GM23248 (cell line): ENCODE measurements around the gene RETSAT. TPM values are rescaled to one million over a fixed set of nuclear protein-coding genes. Genes with fewer than 3 reads are reported as not detected.

ENCODE experiments used
- DNase-seq: peaks from one replicate; pipeline ENCODE4 v3.0.0-alpha.2; 2015
- H2AFZ ChIP-seq: fragments of 200-600 bp; sonication (generic); 2 replicates; pipeline ENCODE4 v1.6.1; 2016; ENCODE audit warnings: antibody characterized with exemption
- H3F3A ChIP-seq: fragments of 200-600 bp; sonication (generic); 2 replicates; pipeline ENCODE4 v1.6.1; 2016; ENCODE audit warnings: mild to moderate bottlenecking, antibody characterized with exemption, mixed run types; ENCODE audit not compliant: insufficient read depth
- H3K27ac ChIP-seq: fragments of 200-600 bp; sonication (generic); 2 replicates; pipeline ENCODE4 v1.5.1; 2016; ENCODE audit warnings: mild to moderate bottlenecking
- H3K27me3 ChIP-seq: fragments of 200-600 bp; sonication (generic); replicated peaks from 2 replicates; pipeline ENCODE4 v1.6.1; 2016; ENCODE audit warnings: mild to moderate bottlenecking; ENCODE audit not compliant: insufficient read depth
- H3K36me3 ChIP-seq: fragments of 200-600 bp; sonication (generic); 2 replicates; pipeline ENCODE4 v1.6.1; 2016; ENCODE audit warnings: low read depth, mild to moderate bottlenecking
- H3K4me1 ChIP-seq: fragments of 200-600 bp; sonication (generic); 2 replicates; pipeline ENCODE4 v1.6.1; 2016; ENCODE audit warnings: mild to moderate bottlenecking; ENCODE audit not compliant: insufficient read depth
- H3K4me2 ChIP-seq: fragments of 200-600 bp; sonication (generic); one replicate; pipeline ENCODE4 v1.6.1; 2016; ENCODE audit warnings: mild to moderate bottlenecking; ENCODE audit not compliant: unreplicated experiment
- H3K4me3 ChIP-seq: fragments of 200-600 bp; sonication (generic); 2 replicates; pipeline ENCODE4 v1.5.1; 2016; ENCODE audit warnings: mild to moderate bottlenecking
- H3K79me2 ChIP-seq: fragments of 200-600 bp; sonication (generic); 2 replicates; pipeline ENCODE4 v1.6.1; 2016; ENCODE audit warnings: mild to moderate bottlenecking; ENCODE audit not compliant: insufficient read depth
- H3K9ac ChIP-seq: fragments of 200-600 bp; sonication (generic); 2 replicates; pipeline ENCODE4 v1.6.1; 2016; ENCODE audit warnings: mild to moderate bottlenecking
- H3K9me2 ChIP-seq: fragments of 200-600 bp; sonication (generic); 2 replicates; pipeline ENCODE4 v1.6.1; 2016; ENCODE audit warnings: mixed run types, mild to moderate bottlenecking, moderate library complexity; ENCODE audit not compliant: insufficient read depth
- H3K9me3 ChIP-seq: fragments of 200-600 bp; sonication (generic); one replicate; pipeline ENCODE4 v1.6.1; 2017; ENCODE audit warnings: low read depth
- H4K20me1 ChIP-seq: fragments of 200-600 bp; sonication (generic); 2 replicates; pipeline ENCODE4 v1.6.0; 2016; ENCODE audit not compliant: insufficient read depth
- EZH2 ChIP-seq: fragments of 200-600 bp; sonication (generic); IDR thresholded peaks from 2 replicates; pipeline ENCODE4 v1.6.1; 2018; ENCODE audit warnings: antibody characterized with exemption, mild to moderate bottlenecking; ENCODE audit not compliant: insufficient read depth, poor library complexity, severe bottlenecking
- EZH2phosphoT487 ChIP-seq: fragments of 200-600 bp; sonication (generic); IDR thresholded peaks from 2 replicates; pipeline ENCODE4 v1.6.1; 2018; ENCODE audit warnings: antibody characterized with exemption, moderate library complexity, mild to moderate bottlenecking, low read depth; ENCODE audit not compliant: insufficient read depth
- WGBS, 2 experiments: methylation state at CpG; one replicate each; pipeline ENCODE4 v1.1.6; 2015 to 2017; ENCODE audit warnings: low lambda C conversion rate in 2 of 2, low coverage in 1 of 2; ENCODE audit errors: missing lambda C conversion rate in 2 of 2; 5-methylcytosine and 5-hydroxymethylcytosine counted together
- in situ Hi-C: fragments of 300-500 bp; cut with MboI; formaldehyde crosslinking; loops from 2 replicates; pipeline ENCODE4 v1.15.0; 2020
- polyA plus RNA-seq: library from polyadenylated mRNA; unstranded; fragments of >200 nt; fragmentation: Nextera tagmentation; extraction: Ambion mirVana; gene quantifications from 2 replicates; pipeline ENCODE4 v1.2.1, GENCODE V29; 2016
- total RNA-seq: library from RNA; depleted of rRNA; stranded (reverse); fragments of >200 nt; shearing (Covaris generic); gene quantifications from 2 replicates; pipeline ENCODE4 v1.2.3, GENCODE V29; 2014

Gene RETSAT
- total and polyA plus RNA-seq, 2 experiments from 2014 or later = 20.4 to 68.6 TPM

DNA sequence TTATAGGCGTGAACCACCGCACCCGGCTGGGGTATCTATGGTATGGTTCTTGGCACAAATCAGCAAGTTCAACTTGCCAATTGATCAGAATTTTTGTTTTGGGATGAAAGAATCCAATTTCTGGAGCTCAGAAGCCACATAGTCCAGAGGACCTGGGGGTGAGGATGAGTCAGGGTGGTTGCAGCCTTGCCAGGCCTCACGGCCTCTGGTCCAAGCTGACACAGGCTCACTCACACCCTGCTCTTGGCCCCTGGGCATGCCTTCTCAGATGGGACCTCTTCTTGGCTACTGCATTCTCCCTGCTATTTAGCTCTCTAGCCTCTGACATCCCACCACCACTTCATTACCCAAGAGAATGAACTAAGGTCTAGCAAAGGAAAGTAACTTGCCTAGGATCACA, 39.5 kb upstream of the RETSAT start:
- Histone ChIP-seq H3K27ac (peak overlapping the region; percentile 38), H3K4me2 (peak overlapping the region; percentile 35), H3K27me3 (no peaks in the 10 kb centered on the region), H3K36me3 (peaks cover 15% of the 10 kb centered on the region), H3K9me2 (no peaks in the 10 kb centered on the region), H4K20me1 (no peaks in the 10 kb centered on the region), H3K79me2 (no peaks in the 10 kb centered on the region), H2AFZ (no peak overlapping the region), H3K9me3 (no peaks in the 10 kb centered on the region), H3K9ac (peak overlapping the region; percentile 16; the same call in 1 of the 2 replicates), H3K4me1 (peaks cover 19% of the 10 kb centered on the region), H3K4me3 (no peak overlapping the region), H3F3A (peaks cover 26% of the 10 kb centered on the region)
- peak; percentile 86 for DNase-seq
- in situ Hi-C loops = no loop called here
- TF ChIP-seq EZH2 (no peak), EZH2phosphoT487 (no peak)
- 52 to 59% methylated on average over 4 of the region's 4 CpGs for WGBS, 2 experiments

DNA sequence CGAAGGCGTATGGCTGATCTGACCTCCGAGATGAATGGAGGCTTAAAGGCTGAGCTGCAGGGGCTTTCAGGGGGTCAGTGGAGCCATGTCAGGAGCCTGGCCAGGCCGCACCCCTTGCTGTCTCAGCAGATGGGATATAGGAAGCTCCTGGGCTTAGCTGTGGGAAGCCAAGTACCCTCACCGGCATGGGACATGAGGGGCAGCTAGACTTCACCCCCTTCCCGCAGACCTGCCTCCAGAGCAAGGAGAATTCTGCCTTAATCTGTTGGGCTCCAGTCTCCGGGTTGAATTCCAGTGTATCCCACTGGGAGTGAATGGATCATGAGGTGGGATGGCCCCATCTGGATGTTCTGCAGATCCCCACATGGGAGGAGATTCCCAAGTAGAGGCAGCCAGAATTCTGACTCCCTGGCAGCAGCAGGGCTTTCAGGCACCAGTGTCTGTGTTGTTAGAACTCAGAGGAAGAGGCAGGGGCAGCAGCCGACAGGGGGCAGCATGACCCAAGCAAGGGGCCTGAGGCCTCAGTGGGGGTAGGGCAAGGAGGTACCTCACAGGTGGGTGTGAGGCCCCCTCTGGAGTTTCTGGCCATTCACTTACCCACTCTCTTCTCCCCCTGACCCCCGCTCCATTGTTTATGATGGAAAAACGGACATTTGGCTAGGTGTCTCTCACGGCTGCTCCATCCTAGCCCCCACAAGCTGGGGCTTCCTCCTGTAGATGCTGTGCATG, 36.8 kb upstream of the RETSAT start:
- Histone ChIP-seq H3K4me2 (no peak overlapping the region), H3K4me1 (peaks cover 19% of the 10 kb centered on the region), H3K9me2 (no peaks in the 10 kb centered on the region), H3K27me3 (no peaks in the 10 kb centered on the region), H2AFZ (no peak overlapping the region), H3K9ac (no peak overlapping the region), H3K9me3 (no peaks in the 10 kb centered on the region), H4K20me1 (no peaks in the 10 kb centered on the region), H3K4me3 (no peak overlapping the region), H3F3A (peaks cover 26% of the 10 kb centered on the region), H3K79me2 (no peaks in the 10 kb centered on the region), H3K36me3 (peaks cover 26% of the 10 kb centered on the region), H3K27ac (no peak overlapping the region)
- 74 to 79% methylated on average over 10 to 11 of the region's 11 CpGs for WGBS, 2 experiments
- DNase-seq = peak; percentile 64
- in situ Hi-C loops = no loop called here
- no peak for TF ChIP-seq EZH2
- TF ChIP-seq EZH2phosphoT487 = no peak

DNA sequence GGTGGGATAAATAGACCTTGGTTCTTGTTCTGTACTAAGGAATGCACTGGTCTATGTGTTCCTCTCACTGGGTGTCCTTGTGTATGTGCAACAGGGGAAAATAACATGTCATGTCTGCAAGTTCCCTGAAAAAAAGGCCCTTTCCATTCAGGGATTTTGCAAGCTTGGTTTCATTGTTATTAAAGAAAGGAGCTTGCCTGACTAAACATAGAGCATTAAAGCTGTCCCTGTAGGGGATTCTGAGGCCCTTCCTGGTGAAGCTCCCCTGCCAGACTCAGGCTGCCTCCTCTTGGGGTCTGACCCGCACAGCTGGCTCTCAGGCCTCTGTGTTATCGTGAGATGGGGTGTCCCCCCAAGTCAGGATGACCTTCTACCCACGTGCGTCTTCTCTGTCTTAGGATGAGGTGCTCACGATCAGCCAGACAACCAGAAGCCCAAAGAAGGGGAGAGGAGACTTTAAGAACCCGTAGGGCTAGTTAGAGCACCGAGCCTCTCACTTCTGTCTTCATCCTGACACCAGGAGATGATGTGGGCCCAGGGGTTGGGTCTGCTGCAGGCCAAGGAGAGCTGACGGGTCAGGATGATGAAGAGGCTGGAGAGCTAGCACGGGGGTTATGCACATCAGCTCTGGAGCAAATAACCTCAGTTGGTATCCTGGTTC, 34.7 kb upstream of the RETSAT start:
- in situ Hi-C loops = no loop called here
- Histone ChIP-seq H3K9me2 (no peaks in the 10 kb centered on the region), H4K20me1 (no peaks in the 10 kb centered on the region), H3K9me3 (no peaks in the 10 kb centered on the region), H3K79me2 (no peaks in the 10 kb centered on the region), H3K36me3 (peaks cover 27% of the 10 kb centered on the region; the same call in 1 of the 2 replicates), H3K9ac (no peak overlapping the region), H3K27me3 (no peaks in the 10 kb centered on the region), H3F3A (peaks cover 11% of the 10 kb centered on the region), H3K4me2 (no peak overlapping the region), H2AFZ (no peak overlapping the region), H3K4me3 (no peak overlapping the region), H3K4me1 (peaks cover 8% of the 10 kb centered on the region), H3K27ac (no peak overlapping the region)
- TF ChIP-seq EZH2phosphoT487 (no peak), EZH2 (no peak)
- no peak for DNase-seq
- 61 to 68% methylated on average over 9 of the region's 9 CpGs for WGBS, 2 experiments

DNA sequence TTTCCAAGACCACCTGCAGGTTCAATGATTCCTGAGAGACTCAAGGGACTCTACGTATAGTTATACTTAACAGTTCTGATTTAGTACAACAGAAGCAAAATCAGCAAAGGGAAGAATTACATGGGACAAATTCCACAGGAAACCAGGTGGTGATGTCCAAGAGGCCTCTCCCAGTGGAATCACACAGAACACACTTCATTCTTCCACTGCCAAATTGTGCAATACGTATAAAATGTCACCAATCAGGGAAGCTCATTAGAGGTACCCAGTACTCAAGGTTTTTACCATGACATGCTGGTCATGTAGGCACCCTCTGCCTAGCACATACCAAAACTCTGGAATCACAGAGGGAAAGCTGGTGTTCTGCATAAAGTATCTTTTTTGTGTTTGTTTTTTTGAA, 33.4 kb upstream of the RETSAT start:
- DNase-seq = no peak
- peaks cover 4% of the 10 kb centered on the region for H3F3A ChIP-seq
- H3K27me3 ChIP-seq = no peaks in the 10 kb centered on the region
- H3K9me3 ChIP-seq = no peaks in the 10 kb centered on the region
- TF ChIP-seq EZH2 = no peak
- no peak for TF ChIP-seq EZH2phosphoT487
- H3K9ac ChIP-seq = no peak overlapping the region
- no peak overlapping the region for H3K4me2 ChIP-seq
- no peaks in the 10 kb centered on the region for H3K79me2 ChIP-seq
- no peak overlapping the region for H2AFZ ChIP-seq
- no peaks in the 10 kb centered on the region for H3K9me2 ChIP-seq
- H3K4me3 ChIP-seq = no peak overlapping the region
- H4K20me1 ChIP-seq = no peaks in the 10 kb centered on the region
- WGBS, 2 experiments = 71 to 81% methylated on average over 2 of the region's 2 CpGs
- H3K27ac ChIP-seq = no peak overlapping the region
- peaks cover 27% of the 10 kb centered on the region; the same call in 1 of the 2 replicates for H3K36me3 ChIP-seq
- in situ Hi-C loops = no loop called here
- H3K4me1 ChIP-seq = peaks cover 10% of the 10 kb centered on the region
